Activated CD8-positive, alpha-beta memory T cell treated with anti-CD3 and anti-CD28 coated beads, Interleukin-2, amount 50 U/mL, for 24 hours (primary cell): Measurements from ENCODE around the gene C16orf96.

Source experiments
- DNase-seq: peaks from one replicate; pipeline ENCODE4 v3.0.0-alpha.2; 2020; ENCODE audit errors: extremely low read depth

C16orf96 gene

GRCh38 chr16:4556112-4556511 lies at the start of gene C16orf96:
C16orf96 (plus strand) TSS chr16:4556340; CDS start chr16:4556490, 150 bp downstream.
- no peak for DNase-seq

GRCh38 chr16:4506450-4506849 lies 49.7 kb upstream of the C16orf96 start:
- no peak for DNase-seq

GRCh38 chr16:4507588-4508345 lies 48.4 kb upstream of the C16orf96 start:
- no peak for DNase-seq

GRCh38 chr16:4508806-4509205 lies 47.3 kb upstream of the C16orf96 start:
- no peak for DNase-seq

GRCh38 chr16:4509420-4509819 lies 46.7 kb upstream of the C16orf96 start:
- DNase-seq: no peak

GRCh38 chr16:4510131-4510530 lies 46.0 kb upstream of the C16orf96 start:
- DNase-seq: no peak

GRCh38 chr16:4510747-4511426 lies 45.3 kb upstream of the C16orf96 start:
- DNase-seq: no peak

GRCh38 chr16:4511441-4512082 lies 44.6 kb upstream of the C16orf96 start:
- DNase-seq: no peak

GRCh38 chr16:4512473-4512872 lies 43.7 kb upstream of the C16orf96 start:
- DNase-seq: no peak

GRCh38 chr16:4513086-4513860 lies 42.9 kb upstream of the C16orf96 start:
- DNase-seq: no peak

- no peak for DNase-seq
These were observed 42.3 kb upstream of the C16orf96 start for GRCh38 chr16:4513881-4514280.

- DNase-seq: no peak
These were observed 41.5 kb upstream of the C16orf96 start for GRCh38 chr16:4514606-4515005.

GRCh38 chr16:4515611-4516233 lies 40.4 kb upstream of the C16orf96 start:
- DNase-seq: no peak

- no peak for DNase-seq
These were observed 38.1 kb upstream of the C16orf96 start for GRCh38 chr16:4517812-4518680.

- DNase-seq: no peak
These were observed 36.7 kb upstream of the C16orf96 start for GRCh38 chr16:4519274-4520058.

GRCh38 chr16:4520913-4521312 lies 35.2 kb upstream of the C16orf96 start:
- DNase-seq: no peak

- DNase-seq: no peak
These were observed 34.0 kb upstream of the C16orf96 start for GRCh38 chr16:4522051-4522581.

- DNase-seq: no peak
These were observed 32.5 kb upstream of the C16orf96 start for GRCh38 chr16:4523686-4524085.

GRCh38 chr16:4524571-4524970 lies 31.6 kb upstream of the C16orf96 start:
- no peak for DNase-seq

- DNase-seq: no peak
These were observed 31.1 kb upstream of the C16orf96 start for GRCh38 chr16:4525069-4525468.
